Activated CD8-positive, alpha-beta memory T cell treated with anti-CD3 and anti-CD28 coated beads for 24 hours (primary cell): ENCODE measurements around the gene SEMA4B.
A peak's percentile ranks its signal among the peaks of the same experiment; 100 is the strongest.
"Not testable (repeated sequence)": the region's sequence is repeated elsewhere in the genome, so short reads cannot be mapped to it uniquely, and the experiment has no call there.

Source experiments
- DNase-seq: peaks from one replicate; pipeline ENCODE4 v3.0.0-alpha.2; 2020

Gene SEMA4B

DNA sequence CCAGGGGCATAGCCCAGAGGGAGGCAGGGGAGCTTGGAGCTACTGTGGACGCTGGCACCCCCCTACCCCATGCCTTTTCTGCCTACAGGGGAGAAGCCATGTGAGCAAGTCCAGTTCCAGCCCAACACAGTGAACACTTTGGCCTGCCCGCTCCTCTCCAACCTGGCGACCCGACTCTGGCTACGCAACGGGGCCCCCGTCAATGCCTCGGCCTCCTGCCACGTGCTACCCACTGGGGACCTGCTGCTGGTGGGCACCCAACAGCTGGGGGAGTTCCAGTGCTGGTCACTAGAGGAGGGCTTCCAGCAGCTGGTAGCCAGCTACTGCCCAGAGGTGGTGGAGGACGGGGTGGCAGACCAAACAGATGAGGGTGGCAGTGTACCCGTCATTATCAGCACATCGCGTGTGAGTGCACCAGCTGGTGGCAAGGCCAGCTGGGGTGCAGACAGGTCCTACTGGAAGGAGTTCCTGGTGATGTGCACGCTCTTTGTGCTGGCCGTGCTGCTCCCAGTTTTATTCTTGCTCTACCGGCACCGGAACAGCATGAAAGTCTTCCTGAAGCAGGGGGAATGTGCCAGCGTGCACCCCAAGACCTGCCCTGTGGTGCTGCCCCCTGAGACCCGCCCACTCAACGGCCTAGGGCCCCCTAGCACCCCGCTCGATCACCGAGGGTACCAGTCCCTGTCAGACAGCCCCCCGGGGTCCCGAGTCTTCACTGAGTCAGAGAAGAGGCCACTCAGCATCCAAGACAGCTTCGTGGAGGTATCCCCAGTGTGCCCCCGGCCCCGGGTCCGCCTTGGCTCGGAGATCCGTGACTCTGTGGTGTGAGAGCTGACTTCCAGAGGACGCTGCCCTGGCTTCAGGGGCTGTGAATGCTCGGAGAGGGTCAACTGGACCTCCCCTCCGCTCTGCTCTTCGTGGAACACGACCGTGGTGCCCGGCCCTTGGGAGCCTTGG is 27.0 kb downstream of the SEMA4B start:
- DNase-seq = no peak

DNA sequence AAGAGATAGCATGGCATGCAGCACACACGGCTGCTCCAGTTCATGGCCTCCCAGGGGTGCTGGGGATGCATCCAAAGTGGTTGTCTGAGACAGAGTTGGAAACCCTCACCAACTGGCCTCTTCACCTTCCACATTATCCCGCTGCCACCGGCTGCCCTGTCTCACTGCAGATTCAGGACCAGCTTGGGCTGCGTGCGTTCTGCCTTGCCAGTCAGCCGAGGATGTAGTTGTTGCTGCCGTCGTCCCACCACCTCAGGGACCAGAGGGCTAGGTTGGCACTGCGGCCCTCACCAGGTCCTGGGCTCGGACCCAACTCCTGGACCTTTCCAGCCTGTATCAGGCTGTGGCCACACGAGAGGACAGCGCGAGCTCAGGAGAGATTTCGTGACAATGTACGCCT is 27.8 kb downstream of the SEMA4B start:
- DNase-seq = no peak

DNA sequence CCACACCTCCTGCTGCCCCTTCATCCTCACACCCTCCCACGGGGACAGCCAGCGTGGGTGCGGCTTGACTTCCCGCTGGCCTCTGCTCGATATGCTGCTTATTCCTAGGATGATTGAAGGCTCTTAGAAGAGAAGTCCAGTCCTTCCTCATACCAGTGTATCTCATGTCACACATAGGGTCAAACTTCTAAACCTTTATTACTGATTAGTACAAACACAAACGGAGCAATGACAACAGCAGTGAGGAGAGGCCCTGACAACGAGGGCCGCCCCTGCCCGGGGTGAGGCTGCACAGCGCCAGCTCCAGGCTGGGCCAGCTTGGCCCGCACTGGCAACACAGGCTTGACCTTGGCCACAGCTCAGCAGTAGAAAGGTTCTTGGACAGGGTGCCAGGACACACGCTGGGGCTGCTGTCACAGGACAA is 29.0 kb downstream of the SEMA4B start:
- no peak for DNase-seq

DNA sequence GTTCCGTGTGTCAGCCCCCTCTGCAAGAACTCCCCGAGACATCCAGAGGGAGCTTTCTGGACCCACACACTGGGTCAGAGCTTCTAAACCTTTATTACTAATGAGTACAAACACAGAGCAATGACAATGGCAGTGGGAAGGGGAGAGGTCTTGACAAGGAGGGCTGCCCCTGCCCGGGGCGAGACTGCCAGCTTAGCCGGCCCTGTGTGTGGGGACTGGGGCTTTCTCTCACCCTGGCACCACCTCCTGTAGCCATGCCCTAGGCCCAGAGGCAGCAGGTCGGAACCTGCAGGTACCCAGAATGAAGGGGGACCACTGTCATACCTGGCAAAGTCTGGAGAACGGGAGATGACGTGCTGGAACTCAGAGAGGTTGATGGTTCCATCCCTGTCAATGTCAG is 29.5 kb downstream of the SEMA4B start:
- DNase-seq = no peak

DNA sequence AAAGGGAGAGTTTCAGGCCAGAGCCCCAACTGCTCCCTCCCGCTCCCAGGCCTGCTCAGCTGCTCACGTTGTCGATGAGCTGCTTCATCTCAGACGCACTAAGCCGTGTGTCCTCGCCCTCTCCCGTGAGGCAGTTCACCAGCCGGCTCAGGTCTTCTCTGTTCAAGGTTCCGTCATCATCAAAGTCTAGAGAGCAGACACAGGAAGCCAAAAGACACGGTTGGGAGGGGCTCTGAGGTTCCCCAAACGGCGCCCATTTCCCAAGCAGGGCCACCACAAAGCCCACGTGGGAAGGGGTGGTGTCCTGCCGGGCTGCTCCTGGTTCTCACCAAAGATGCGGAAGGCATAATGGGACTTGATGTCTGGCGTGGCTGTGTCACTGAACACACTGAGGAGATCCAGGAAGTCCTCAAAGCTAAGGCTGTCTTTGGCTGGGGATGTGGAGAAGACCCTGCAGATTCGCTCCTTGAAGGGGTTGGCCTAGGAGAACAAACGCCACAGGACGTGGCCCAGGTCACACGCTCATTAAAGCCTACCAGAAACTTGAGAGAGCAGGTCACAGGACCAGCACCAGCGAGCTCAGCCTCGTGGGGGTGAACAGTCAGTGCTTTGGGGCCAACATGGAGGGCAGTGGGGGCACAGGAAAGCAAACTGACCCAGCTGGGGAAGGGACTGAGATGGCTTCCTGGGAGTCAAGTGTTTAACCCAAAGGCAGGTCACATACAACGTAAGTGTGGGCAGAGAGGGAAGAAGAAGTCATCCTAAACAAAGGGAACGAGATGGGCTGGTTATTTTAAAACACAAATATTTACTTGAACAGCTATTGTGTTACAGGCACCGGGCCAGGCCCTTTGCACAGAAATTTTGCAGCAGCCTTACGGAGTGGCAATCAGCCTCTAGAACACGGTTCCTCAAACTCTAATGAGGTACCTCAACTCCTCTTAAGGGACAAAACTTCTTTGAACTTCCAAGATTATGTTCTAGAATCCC is 30.2 kb downstream of the SEMA4B start:
- DNase-seq = peak; percentile 83

DNA sequence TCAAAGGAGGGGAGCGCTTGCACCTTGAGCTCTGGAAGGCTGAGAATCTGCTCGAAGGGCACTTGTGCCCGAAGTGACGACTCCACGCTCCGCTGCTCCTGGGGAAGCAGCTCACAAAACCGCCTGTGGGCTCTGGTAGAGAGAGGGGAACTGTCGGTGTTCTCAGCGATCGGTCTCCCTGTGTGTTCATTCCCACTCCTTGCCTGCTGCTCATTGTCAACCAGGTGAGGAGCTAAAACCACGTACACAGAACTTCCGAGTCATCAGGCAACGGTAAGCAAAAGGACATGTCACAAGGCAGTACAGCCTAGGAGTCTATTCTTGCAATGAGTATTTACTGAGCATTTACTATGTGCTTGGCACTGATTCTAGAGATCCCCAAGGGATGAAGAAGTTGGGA is 31.1 kb downstream of the SEMA4B start:
- DNase-seq = no peak

DNA sequence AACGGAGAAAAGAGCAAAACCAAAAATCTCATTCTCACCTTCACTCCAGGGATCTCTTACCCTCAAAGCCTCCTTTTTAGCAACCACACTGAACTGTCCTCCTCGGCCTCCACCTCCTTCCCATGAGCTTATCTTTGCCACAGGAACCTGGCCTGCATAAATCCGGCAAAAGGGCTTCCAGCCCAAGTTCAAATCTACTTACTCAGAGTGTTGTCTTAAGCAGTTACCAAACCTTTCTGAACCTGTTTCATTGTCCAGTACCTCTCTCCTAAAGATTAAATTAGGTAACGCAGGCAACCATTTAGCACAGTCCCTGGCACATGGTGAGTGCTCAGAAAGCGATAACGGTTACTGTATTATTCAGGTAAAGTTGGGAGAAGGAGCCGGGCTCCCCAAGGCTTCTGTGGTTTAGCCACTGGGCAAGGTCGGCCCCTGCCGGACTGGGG is 31.8 kb downstream of the SEMA4B start:
- DNase-seq = no peak

DNA sequence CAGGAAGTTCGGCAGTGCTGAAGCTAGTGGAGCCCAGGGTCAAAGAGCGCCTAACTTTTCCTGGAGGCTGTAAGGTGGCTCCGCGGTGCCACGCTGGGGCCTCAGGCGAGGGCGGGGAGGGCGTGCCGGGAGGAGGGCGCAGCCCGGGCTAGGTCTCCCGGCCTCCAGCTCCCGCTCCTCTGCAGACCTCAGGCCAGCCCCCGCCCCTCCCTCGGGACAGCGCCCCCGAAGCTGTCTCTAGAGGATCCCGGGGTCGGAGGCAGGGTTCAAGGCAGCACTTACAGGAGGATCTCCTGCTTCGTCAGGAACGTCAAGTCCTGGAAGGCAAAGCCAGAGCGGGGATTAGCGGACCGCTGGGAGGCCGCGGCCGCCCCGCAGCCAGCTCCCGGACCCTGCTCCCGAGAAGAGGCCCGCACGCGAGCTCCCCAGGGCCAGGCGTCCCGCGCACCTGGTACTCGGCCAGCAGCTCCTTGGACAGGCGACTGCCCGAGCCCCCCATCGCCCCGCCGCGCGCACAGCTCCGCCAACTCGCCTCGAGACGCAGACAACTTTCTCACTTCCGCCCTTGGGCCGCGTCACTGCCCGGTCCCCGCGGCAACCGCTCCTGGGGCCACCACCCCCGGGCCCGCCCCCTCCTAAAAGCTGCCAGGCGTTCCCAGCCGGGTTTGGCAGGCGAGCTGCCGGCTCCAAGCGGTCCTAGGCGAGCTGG is 32.4 kb downstream of the SEMA4B start, which contains the start of gene CIB1:
Gene CIB1, minus strand, starts transcription at position 555 of the 709 bp plus-strand sequence. Its CDS starts 56 bp downstream, at position 499.
- DNase-seq = peak; percentile 97

DNA sequence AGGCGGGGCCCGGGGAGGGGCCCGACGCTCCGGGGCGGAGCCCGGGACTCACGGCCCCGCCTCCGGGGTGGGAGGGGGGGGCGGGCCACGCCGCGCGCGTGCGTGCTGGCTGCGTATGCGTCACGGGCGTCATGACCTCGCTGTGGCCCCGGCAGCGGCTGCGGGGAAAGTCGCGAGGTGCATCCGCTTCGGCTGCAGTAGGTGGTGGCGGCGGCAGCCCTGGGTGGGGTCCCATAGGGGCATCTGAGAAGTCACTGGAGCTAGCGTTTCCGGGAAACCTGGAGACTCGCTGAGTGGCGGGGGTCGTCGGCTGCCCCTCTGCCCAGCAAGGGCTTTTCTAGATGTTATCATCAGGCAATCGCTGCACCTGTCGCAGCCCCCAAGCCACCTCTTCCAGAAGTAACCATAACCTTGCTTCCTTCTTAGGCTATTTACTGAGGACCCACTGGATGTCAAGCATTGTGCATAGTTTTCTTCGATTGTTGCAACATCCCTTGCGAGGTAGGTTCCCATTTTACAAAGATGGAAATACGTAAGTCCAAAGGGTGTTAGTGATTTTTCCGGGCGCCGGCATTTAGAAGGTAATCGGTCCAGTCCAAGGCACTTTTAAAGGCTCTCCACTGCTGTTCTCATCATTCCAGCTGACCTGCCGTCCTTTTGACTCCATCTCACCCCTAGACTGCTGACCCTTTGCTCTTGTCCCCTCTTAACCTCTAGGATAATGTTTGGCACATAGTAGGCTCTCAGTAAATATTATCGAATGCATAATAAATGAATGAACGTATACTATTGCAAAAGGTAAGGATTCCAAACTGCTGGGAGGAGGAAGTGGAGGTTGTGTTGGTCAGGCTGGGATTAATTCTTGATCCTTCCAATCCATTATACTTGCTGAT is 33.2 kb downstream of the SEMA4B start, which contains the start of gene GDPGP1:
Gene GDPGP1, plus strand, starts transcription at position 114 of the 893 bp plus-strand sequence. CDS start 6,700 bp downstream, outside the sequence.
- no peak for DNase-seq

DNA sequence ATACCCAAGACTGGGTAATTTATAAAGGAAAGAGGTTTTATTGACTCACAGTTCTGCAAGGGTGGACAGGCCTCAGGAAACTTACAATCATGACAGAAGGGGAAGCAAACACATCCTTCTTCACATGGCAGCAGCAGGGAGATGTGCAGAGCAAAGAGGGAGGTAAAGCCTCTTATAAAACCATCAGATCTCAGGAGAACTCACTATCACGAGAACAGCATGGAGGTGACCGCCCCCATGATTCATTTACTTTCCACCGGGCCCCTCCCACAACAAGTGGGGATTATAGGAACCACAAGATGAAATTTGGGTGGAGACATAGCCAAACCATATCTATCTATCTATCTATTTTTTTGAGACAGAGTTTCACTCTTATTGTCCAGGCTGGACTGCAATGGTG is 38.2 kb downstream of the SEMA4B start:
- no peak for DNase-seq

DNA sequence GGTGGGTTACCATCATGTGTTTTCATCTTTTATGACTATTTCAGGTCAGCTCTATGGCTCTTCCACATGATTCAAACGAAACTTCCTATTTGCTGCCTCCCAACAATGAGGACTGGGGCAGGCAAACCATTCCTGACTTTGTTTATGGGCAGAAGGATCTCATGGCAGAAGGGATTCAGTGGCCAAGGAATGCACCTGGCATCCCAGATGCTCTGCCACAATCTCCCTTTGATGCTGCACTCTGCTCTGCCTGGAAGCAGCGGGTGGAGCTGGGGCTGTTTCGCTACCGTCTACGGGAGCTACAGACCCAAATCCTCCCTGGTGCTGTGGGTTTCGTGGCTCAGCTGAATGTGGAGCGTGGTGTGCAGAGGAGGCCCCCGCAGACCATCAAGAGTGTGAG is 39.7 kb downstream of the SEMA4B start:
- DNase-seq = no peak

DNA sequence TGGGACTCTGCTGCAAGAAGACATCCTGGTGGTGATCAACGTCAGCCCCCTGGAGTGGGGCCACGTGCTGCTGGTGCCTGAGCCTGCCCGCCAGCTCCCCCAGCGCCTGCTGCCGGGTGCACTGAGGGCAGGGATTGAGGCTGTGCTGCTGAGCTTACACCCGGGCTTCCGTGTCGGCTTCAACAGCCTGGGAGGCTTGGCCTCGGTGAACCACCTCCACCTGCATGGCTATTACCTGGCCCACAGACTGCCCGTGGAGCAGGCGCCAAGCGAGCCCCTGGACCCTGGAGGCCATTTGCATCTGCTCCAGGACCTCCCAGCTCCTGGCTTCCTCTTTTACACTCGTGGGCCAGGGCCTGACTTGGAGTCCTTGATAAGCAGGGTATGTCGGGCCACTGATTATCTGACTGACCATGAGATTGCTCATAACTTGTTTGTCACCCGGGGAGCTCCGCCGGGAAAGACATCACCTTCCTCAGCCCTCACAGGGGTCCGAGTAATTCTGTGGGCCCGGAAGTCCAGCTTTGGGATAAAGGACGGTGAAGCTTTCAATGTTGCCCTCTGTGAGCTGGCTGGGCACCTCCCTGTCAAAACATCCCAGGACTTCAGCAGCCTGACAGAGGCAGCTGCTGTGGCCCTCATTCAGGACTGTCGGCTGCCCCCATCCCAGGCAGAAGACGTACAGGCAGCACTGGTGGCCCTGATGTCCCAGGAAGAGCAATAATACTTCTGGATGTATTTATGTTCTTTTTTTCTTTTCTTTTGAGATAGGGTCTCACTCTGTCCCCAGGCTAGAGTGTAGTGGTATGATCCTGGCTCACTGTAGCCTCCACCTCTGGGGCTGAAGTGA is 40.4 kb downstream of the SEMA4B start:
- DNase-seq = no peak

DNA sequence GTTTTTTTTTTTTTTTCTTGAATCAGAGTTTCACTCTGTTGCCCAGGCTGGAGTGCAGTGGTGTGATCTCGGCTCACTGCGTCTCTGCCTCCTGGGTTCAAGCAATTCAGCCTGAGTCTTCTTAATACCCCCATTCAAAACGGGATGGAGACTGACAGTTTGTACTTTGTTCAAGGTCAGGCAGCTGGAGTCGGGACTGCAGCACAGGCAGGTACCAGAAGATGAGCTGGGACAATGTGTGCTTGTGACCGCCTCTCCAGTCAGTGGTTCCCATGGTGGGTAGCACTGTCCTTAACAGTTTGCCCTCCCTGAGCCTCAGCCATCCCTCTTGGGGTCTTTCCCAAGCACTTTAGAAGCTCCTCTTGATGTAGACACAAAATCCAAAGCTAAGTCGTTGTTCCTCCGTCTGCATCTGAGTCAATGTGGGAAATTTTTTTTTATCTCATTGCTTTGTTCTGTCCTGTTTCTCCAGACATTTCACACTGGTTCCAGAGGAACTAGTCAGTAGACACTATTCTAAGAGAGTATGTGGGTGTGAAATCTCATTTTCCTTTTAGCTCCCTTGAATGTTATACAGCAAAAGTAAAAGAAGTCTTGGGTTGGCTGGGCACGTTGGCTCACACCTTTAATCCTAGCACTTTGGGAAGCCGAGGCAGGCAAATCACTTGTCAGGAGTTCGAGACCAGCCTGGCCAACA is 43.0 kb downstream of the SEMA4B start:
- no peak for DNase-seq

DNA sequence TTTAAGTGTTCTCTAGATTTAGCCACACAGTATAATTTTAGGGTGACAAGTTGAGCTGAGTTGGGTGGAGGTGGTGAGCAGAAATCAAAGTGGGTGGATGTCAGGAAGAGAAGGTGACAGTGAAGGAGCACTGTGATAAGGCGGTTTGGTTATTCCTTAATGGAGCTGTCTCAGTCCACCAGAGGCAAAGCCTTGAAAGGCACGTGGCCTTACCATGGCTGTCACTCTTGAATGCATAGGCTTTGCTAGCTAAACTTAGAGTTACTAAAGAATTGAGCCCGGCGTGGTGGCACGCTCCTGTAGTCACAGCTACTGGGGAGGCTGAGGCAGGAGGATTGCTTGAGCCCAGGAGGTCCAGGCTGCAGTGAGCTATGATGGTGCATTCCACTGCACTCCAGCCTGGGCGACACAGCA is 47.7 kb downstream of the SEMA4B start:
- no peak for DNase-seq

DNA sequence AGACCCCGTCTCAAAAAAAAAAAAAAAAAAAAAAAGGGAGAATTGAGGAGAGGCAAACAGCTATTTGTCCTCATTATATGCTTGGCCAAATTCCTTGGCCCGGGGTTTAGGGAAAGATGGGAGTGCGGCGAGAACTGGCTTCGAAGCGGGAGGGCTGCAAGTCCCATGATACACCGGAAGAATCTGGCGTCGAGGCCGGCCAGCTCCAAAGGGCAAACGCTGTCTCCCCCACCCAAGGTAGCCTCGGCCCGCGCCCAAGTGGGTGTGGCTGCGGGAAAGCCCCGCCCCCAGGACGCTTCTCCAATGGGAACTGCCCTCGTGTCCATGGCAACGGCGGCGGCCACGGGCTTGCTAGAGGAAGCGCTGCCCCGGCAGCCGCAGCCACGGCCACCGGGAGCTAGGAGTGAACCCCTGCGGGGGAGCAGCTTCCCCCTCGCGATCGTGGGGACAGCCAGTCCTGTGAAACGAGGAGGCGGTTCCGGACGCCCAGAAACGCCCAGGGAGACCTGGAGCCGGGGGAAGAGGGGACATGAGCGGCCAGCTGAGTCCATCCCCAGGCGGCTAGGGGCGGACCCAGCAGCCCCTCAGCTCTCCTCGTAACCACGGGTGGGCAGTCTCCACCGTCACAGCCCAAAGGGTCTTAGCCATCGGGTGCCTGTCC is 48.2 kb downstream of the SEMA4B start, which contains the start of gene TTLL13:
Gene TTLL13, plus strand, starts transcription at position 354 of the 661 bp plus-strand sequence. CDS start 1,075 bp downstream, outside the sequence.
- peak; percentile 86 for DNase-seq

DNA sequence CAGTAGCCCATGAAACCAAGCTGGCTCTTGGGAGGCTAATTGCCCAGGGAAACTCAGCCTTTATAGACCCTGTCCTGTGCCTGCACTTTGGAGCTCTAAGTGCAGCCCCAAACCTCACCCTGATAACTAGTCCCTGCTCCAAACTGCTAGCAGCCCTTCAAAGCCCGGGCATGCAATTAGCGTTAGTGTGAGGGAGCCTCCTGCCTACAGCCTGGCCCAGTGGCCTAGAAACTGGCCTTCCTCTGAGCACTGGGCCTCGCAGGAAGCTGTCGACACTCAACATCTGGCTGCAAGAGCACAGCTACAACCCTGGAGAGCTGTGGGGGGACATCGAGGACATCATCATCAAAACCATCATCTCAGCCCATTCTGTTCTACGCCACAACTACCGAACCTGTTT is 56.6 kb downstream of the SEMA4B start:
- DNase-seq = no peak

DNA sequence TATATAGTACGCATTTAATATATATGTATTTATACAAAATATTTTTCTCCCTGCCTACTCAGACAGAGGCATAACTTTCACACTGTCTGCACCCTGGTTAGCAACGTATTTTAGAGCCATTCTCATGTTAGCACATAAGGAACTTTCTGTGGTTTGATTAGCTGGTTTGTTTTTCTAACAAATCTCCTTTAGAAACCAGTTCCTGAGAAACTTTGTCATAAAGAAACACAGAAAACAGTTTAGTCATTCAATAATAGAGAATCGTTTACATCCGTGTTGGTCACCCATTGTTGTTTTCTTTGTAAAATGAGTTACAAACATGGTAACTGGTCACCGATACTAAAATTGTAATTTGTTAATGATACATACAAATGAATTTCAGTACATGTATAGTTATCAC is 58.4 kb downstream of the SEMA4B start:
- DNase-seq = no peak

DNA sequence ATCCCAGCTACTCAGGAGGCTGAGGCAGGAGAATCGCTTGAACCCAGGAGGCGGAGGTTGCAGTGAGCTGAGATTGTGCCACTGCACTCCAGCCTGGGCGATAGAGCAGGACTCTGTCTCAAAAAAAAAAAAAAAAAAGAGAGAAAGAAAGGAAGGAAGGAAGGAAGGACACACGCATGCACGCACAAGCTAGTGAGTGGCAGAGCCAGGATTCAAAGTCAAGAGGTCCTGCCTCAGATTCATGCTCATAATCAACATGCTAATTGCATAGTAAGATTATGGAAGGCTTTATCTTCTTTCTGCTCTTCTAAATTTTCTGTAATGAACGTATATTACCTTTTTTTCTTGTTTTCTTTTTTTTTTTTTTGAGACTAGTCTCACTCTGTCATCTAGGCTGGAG is 59.6 kb downstream of the SEMA4B start:
- not testable (repeated sequence) for DNase-seq

DNA sequence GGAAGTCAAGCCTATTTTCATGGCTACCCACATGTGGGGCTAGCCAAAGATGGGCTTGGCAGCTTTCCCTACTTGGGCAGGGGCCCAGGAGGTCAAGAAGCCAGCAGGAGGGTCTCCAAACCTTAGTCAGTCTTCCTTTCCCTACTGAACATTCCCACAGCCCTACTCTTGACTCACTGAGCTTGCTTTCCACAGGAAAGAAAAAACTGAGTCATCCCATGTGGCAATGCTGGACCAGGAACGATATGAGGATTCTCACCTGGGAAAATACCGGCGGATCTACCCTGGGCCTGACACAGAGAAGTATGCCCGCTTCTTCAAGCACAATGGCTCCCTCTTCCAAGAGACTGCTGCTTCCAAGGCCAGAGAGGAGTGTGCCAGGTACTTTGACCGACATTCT is 60.7 kb downstream of the SEMA4B start:
- no peak for DNase-seq
